Mucosa of stomach (tissue), 1 donor: ENCODE data around the gene ZMIZ1.

Experiments used
- H3K27me3 ChIP-seq: one replicate; pipeline ENCODE4 v1.7.0; 2013; ENCODE audit warnings: mild to moderate bottlenecking, low read length; ENCODE audit not compliant: control insufficient read depth, insufficient read depth
- H3K36me3 ChIP-seq: one replicate; pipeline ENCODE4 v1.7.0; 2013; ENCODE audit warnings: low read length; ENCODE audit not compliant: control insufficient read depth, insufficient read depth
- H3K4me1 ChIP-seq: one replicate; pipeline ENCODE4 v1.7.0; 2013; ENCODE audit warnings: mild to moderate bottlenecking, low read length; ENCODE audit not compliant: control insufficient read depth, insufficient read depth
- H3K4me3 ChIP-seq: one replicate; pipeline ENCODE4 v1.7.0; 2013; ENCODE audit warnings: low read length
- H3K9ac ChIP-seq: one replicate; pipeline ENCODE4 v1.7.0; 2013; ENCODE audit warnings: mild to moderate bottlenecking, low read length, moderate library complexity
- H3K9me3 ChIP-seq: one replicate; pipeline ENCODE4 v1.7.0; 2013; ENCODE audit warnings: mild to moderate bottlenecking, low read length, moderate library complexity; ENCODE audit not compliant: control insufficient read depth
- donor health status: Pancreatic carcinoma.

ZMIZ1 gene, protein sequence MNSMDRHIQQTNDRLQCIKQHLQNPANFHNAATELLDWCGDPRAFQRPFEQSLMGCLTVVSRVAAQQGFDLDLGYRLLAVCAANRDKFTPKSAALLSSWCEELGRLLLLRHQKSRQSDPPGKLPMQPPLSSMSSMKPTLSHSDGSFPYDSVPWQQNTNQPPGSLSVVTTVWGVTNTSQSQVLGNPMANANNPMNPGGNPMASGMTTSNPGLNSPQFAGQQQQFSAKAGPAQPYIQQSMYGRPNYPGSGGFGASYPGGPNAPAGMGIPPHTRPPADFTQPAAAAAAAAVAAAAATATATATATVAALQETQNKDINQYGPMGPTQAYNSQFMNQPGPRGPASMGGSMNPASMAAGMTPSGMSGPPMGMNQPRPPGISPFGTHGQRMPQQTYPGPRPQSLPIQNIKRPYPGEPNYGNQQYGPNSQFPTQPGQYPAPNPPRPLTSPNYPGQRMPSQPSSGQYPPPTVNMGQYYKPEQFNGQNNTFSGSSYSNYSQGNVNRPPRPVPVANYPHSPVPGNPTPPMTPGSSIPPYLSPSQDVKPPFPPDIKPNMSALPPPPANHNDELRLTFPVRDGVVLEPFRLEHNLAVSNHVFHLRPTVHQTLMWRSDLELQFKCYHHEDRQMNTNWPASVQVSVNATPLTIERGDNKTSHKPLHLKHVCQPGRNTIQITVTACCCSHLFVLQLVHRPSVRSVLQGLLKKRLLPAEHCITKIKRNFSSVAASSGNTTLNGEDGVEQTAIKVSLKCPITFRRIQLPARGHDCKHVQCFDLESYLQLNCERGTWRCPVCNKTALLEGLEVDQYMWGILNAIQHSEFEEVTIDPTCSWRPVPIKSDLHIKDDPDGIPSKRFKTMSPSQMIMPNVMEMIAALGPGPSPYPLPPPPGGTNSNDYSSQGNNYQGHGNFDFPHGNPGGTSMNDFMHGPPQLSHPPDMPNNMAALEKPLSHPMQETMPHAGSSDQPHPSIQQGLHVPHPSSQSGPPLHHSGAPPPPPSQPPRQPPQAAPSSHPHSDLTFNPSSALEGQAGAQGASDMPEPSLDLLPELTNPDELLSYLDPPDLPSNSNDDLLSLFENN

DNA sequence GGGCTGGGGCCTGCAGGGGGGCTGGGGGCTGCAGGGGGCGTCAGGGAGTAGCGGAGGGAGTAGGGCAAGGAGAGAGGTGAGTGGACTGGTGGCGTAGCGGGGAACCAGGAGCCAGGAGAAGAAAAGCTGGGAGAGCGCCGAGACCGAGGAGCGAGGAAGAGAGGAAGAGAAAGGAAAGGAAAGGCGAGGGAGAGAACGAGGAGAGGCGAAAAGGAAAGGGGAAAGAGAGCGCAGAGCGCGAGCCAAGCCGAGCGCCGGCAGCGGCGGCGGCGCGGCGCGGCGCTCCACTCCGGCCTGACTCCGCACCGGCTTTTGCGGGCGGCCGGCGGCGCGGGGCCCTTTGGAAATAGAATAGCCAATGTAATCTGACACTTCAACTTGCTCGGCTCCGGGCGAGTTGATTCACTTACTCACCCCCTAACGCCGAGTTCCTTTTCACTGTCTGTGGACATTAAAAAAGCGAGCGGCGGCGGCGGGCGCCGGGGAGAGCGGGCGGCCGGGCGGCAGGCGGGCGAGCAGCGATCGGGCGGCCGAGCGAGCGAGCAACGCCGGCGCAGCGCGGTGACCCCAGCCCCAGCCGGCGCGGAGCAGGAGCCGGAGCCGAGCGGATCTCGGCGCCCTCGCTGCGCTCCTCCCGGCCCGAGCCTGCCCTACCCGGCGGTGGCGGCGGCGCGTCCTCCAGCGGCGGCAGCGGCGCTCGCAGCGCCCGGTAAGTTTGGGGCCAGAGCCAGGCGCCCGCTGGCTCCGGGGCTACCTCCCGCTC, at the start of gene ZMIZ1:
Gene ZMIZ1, plus strand, starts transcription at position 405 of the 763 bp plus-strand sequence. CDS start 132,667 bp downstream, outside the sequence.
- Histone ChIP-seq H3K9me3 (no peaks in the 10 kb centered on the region), H3K27me3 (no peaks in the 10 kb centered on the region), H3K9ac (peak within 1 kb of the TSS; percentile 87), H3K36me3 (no peaks in the 10 kb centered on the region), H3K4me3 (peak within 1 kb of the TSS; percentile 84), H3K4me1 (peaks cover 61% of the 10 kb centered on the region)

DNA sequence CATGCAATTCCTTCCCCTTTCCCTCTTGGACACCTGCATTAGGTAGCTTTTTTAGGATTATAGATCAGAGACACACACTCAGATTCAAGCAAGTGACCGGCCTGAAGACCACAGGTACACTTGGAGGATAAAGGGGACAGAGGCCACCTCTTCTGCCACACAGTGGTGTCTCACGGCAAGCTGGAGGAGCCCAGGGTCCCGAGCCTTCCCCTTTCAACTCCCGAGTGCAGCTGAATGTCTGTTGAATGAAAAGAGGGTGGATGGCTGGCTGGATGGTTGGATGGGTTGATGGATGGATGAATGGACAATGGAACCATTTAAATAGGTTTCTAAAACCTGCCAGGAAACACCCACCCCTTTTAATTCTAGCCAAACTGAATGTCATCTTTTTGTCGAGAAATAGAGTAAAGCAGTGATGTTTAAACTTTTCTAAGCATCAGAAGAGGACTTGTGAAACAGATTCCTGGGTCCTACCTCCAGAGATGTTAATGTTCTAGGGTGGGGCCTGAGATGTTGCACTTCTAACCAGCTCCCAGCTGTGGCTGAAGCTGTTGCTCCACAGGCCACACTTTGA, 49.2 kb upstream of the ZMIZ1 start:
- no peaks in the 10 kb centered on the region for H3K9me3 ChIP-seq
- H3K36me3 ChIP-seq = no peaks in the 10 kb centered on the region
- H3K9ac ChIP-seq = no peak overlapping the region
- no peak overlapping the region for H3K4me3 ChIP-seq
- H3K27me3 ChIP-seq = no peaks in the 10 kb centered on the region
- H3K4me1 ChIP-seq = peaks cover 13% of the 10 kb centered on the region

DNA sequence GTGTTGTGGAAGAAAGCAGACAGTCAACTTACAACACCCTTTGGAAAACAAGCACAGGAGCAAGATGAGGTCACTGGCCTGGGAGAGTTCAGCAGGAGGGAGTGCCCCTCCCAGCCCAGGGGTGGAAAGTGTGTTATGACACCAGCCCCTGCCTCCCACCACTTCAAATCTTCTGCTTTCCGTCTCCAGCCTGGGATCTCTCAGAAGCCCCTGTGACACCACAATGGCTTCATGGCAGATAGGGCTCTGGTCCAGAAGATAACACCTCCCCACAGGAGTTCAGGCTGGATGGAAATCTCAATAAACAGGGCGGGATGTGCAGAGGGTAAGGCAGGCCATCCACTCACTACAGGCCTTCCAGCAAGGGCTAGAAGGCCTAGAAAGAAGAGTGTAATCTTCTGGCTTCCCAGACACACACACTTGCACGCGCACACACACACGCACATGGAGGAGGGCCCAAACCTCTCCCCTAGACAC, 48.7 kb upstream of the ZMIZ1 start:
- Histone ChIP-seq H3K9me3 (no peaks in the 10 kb centered on the region), H3K27me3 (no peaks in the 10 kb centered on the region), H3K36me3 (no peaks in the 10 kb centered on the region), H3K4me3 (no peak overlapping the region), H3K9ac (no peak overlapping the region), H3K4me1 (peaks cover 18% of the 10 kb centered on the region)

DNA sequence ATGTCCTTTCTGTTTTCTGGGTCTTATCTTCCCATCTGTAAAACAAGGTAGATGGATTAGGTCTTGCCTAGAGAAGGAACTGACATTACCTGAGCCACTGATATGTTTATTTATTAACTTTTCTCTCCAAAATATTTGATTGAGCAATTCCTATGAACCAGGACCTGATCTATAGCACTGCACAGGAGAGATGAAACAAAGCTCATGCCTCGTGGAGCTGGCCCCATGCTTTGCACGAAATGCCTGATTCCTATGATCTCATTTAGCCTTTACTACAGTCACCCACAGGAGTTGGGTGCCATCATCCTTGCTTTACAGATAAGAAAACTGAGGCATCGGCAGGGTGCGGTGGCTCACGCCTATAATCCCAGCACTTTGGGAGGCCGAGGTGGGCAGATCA, 48.2 kb upstream of the ZMIZ1 start:
- H3K4me1 ChIP-seq = peaks cover 24% of the 10 kb centered on the region
- no peaks in the 10 kb centered on the region for H3K27me3 ChIP-seq
- H3K36me3 ChIP-seq = no peaks in the 10 kb centered on the region
- H3K4me3 ChIP-seq = no peak overlapping the region
- no peaks in the 10 kb centered on the region for H3K9me3 ChIP-seq
- H3K9ac ChIP-seq = no peak overlapping the region

DNA sequence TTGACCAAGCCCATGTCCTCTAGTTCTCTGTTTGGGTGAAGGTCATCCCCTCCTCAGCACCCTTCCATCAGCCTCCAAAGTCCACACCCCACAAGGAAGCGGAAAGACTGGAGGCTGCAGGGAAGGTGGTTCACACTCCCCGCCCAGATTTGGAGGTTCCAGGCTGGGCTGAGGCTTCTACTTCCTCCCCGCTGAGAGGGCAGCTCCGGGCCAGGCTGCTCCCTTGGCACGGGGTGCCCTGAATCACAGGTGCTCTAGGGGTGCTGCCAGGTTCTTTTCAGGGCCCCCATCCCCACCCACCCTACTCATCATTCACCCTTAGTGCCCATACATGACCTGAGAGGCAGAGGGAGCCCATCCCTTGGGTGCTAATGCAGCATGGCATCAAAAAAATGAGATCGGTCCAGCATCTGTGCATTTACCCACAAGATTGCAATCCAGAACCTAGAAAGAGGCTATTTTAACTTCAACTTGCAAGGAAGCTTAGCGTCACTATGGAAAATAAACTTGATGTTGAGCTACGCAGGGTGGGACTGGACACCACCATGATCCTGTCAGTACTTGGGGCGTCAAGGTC, 47.3 kb upstream of the ZMIZ1 start:
- no peaks in the 10 kb centered on the region for H3K27me3 ChIP-seq
- no peak overlapping the region for H3K4me3 ChIP-seq
- no peaks in the 10 kb centered on the region for H3K36me3 ChIP-seq
- H3K9me3 ChIP-seq = no peaks in the 10 kb centered on the region
- no peak overlapping the region for H3K9ac ChIP-seq
- H3K4me1 ChIP-seq = peaks cover 26% of the 10 kb centered on the region

DNA sequence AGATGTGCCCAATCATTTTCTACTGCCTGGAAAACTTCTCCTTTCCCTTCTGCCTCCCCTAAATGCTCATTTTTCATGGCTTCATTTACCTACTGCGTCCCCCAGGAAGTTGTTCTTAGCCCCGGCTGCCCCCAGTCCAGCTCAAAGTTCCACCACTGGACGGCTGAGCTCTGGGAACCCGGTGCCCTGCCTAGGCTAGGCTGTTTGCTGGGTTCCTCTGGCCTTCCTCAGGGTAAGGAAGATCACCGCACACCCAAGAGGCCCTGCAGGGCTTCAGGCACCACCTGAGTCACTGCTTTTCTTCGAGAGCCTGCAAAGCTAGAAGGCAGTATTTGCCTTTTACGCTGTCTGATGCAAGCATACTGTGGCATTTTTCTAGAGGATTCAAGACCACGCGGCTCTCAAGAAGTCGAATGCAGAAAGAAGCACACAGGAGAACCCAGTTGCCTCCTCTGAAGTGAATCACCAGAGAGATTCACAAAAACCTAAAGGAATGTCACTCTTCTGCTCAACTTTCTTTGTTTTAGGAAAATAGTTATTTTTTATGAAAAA, 46.7 kb upstream of the ZMIZ1 start:
- Histone ChIP-seq H3K9me3 (no peaks in the 10 kb centered on the region), H3K36me3 (no peaks in the 10 kb centered on the region), H3K4me1 (peaks cover 26% of the 10 kb centered on the region), H3K9ac (no peak overlapping the region), H3K4me3 (no peak overlapping the region), H3K27me3 (no peaks in the 10 kb centered on the region)

DNA sequence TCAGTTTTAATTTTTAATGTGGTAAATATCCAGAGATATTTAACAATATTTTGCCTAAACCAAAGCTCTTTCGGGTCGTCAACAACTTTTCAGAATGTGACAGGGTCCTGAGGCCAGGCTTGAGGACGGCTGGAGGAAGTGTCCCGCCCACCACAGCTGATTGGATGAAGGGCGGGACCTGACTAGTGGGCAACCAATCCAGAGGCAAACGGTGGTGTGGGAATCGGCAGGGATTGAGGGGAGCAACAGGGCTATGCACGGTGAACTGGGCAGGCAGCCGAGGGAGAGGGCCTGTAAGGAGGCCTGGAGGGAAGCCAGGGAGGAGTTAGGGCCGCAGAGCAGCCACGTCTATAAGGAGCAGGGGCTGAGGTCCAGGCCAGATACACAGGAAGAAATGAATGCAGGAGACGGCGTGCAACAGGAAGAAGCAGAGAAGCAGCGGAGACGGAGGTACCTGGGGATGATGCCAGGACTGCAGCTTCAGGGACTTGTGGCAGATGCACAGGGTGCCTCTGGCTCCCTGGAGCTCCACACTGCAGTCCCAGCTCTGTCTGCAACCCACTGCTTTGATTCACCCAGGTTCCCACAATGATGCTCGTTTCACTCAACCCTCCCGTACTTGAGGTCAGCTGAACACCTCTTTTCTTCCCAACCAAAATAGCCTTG, 46.1 kb upstream of the ZMIZ1 start:
- H3K9me3 ChIP-seq = no peaks in the 10 kb centered on the region
- H3K27me3 ChIP-seq = no peaks in the 10 kb centered on the region
- H3K9ac ChIP-seq = no peak overlapping the region
- no peaks in the 10 kb centered on the region for H3K36me3 ChIP-seq
- no peak overlapping the region for H3K4me3 ChIP-seq
- H3K4me1 ChIP-seq = peaks cover 33% of the 10 kb centered on the region

DNA sequence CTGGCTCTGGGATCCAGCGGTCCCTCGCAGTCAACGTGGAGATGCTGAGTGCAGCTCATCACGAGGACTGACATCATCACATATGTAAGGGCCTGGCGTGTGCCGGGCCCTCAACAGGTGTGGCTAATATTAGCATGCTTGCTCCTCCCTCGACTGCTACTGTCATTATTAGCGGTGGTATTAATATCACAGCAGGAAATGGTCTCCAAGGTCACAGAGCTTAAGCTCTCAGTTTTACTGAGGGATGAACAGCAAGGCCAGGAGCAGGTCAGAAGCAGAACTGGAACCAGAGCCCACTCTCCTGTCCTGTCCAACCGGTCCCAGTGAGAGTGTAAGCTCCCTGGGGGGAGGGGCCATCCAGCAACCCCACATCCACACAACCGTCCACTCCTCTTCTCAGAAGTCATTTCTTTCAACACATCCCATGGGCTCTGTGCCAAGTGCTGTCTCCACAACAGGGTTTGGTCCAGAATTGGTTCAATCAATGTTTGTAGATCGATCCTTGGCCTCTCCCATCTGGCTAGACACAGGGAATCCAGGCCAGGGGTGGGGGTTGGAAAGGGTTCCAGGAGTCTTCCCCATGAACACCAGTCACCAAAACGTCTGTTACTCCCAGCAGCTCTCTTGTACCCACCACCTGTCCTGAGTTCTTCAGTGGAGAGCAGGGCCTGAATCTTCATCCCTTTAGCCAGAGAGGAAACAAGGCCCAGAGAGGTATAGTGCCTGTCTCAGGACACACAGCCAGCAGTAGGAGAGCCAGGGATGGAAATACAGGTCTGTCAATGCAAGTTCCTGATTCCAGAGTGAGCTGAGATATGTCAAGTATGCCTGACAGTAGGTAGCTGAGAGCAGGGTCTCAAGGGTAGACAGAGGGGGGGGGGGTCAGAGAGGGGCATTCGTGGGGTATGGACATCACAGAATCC, 45.3 kb upstream of the ZMIZ1 start:
- no peaks in the 10 kb centered on the region for H3K9me3 ChIP-seq
- H3K4me3 ChIP-seq = no peak overlapping the region
- H3K9ac ChIP-seq = peak overlapping the region; percentile 20
- no peaks in the 10 kb centered on the region for H3K27me3 ChIP-seq
- peaks cover 39% of the 10 kb centered on the region for H3K4me1 ChIP-seq
- no peaks in the 10 kb centered on the region for H3K36me3 ChIP-seq

DNA sequence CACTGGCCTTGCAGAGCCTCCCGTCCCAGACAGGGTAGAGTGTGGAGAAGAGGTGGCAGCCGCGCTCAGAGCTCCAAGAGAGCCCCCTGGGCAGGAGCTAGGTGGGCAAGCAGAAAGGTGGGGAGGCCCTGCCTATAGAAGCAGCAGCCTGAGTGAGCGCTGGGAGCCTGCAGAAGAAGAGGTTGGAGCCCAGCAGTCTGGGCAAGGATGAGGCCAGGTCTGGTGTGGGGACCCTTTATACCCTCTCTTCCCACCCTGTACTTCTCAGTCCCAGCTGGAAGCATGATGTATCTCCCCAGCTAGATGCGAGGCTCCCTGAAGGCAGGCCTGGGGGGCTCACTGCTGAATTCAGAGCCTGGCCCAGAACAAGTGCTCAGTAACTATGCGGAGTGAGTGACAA, 44.5 kb upstream of the ZMIZ1 start:
- Histone ChIP-seq H3K9me3 (no peaks in the 10 kb centered on the region), H3K9ac (no peak overlapping the region), H3K4me3 (no peak overlapping the region), H3K36me3 (no peaks in the 10 kb centered on the region), H3K4me1 (peaks cover 39% of the 10 kb centered on the region), H3K27me3 (no peaks in the 10 kb centered on the region)

DNA sequence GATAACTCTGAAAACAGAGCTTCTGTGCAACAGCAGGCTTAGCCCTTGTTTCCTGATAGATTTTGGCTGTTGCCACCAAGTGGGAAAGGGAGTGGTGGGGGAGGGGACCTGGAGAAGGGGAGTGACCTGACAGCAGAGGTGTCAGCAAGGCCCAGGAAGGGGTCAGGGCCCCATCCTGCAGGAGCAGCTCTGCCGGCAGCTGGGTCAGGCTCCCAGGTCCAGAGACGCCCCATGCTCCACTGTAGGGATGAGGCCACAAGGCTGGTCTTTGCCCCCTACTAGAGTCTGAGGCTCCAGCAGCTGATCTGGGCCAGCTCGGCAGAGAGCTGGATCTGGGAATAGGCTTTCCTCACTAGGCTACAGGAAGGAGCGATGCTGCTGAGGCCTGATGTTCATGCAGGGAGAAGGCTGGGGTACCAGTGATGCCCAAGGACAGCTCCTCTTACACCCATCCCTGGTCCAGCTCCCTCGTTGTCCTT, 44.0 kb upstream of the ZMIZ1 start:
- H3K9me3 ChIP-seq = no peaks in the 10 kb centered on the region
- H3K4me3 ChIP-seq = no peak overlapping the region
- peaks cover 39% of the 10 kb centered on the region for H3K4me1 ChIP-seq
- H3K27me3 ChIP-seq = no peaks in the 10 kb centered on the region
- H3K9ac ChIP-seq = no peak overlapping the region
- no peaks in the 10 kb centered on the region for H3K36me3 ChIP-seq
